Osteoblast (primary cell): ENCODE data around the gene SRPRB. TPM values are rescaled to one million over a fixed set of nuclear protein-coding genes. Genes with fewer than 3 reads are reported as not detected.

Experiments
- DNase-seq: peaks from one replicate; pipeline ENCODE4 v3.0.0; 2011; ENCODE audit warnings: low spot score, mixed read lengths; ENCODE audit not compliant: insufficient read length; ENCODE audit errors: missing footprints
- H2AFZ ChIP-seq: 2 replicates; pipeline ENCODE4 v1.6.0; 2011; ENCODE audit warnings: mild to moderate bottlenecking, low read length
- H3K27ac ChIP-seq: 2 replicates; pipeline ENCODE4 v1.5.1; 2011; ENCODE audit warnings: mild to moderate bottlenecking, low read depth, low read length, moderate library complexity
- H3K27me3 ChIP-seq: 2 replicates; pipeline ENCODE4 v1.6.0; 2012; ENCODE audit warnings: mild to moderate bottlenecking, control low read depth, inconsistent platforms, low read length, moderate library complexity; ENCODE audit not compliant: insufficient read depth
- H3K36me3 ChIP-seq: 2 replicates; pipeline ENCODE4 v1.5.1; 2011; ENCODE audit warnings: mild to moderate bottlenecking, low read length, control low read depth, moderate library complexity; ENCODE audit not compliant: insufficient read depth
- H3K4me1 ChIP-seq: 2 replicates; pipeline ENCODE4 v1.5.1; 2011; ENCODE audit warnings: mild to moderate bottlenecking, low read length, control low read depth, moderate library complexity; ENCODE audit not compliant: insufficient read depth
- H3K4me2 ChIP-seq: 2 replicates; pipeline ENCODE4 v1.6.0; 2011; ENCODE audit warnings: mild to moderate bottlenecking, low read length; ENCODE audit not compliant: insufficient read depth
- H3K4me3 ChIP-seq: fragments of 200-600 bp; sonication (generic); 3 replicates; pipeline ENCODE4 v1.5.1; 2012; ENCODE audit warnings: mild to moderate bottlenecking, low read length, inconsistent platforms; ENCODE audit not compliant: insufficient read depth
- H3K79me2 ChIP-seq: 2 replicates; pipeline ENCODE4 v1.6.0; 2012; ENCODE audit warnings: mild to moderate bottlenecking, low read length, control low read depth, inconsistent platforms; ENCODE audit not compliant: insufficient read depth
- H3K9me3 ChIP-seq: 2 replicates; pipeline ENCODE4 v1.5.1; 2011; ENCODE audit warnings: low read depth, low read length, control low read depth
- H4K20me1 ChIP-seq: 2 replicates; pipeline ENCODE4 v1.6.0; 2012; ENCODE audit warnings: mild to moderate bottlenecking, low read length, control low read depth; ENCODE audit not compliant: insufficient read depth
- CTCF ChIP-seq: IDR thresholded peaks from 2 replicates; pipeline ENCODE4 v1.5.1; 2011; ENCODE audit warnings: mild to moderate bottlenecking, low read depth, low read length, moderate library complexity; ENCODE audit errors: extremely low read depth
- total RNA-seq: library from RNA; depleted of rRNA; stranded (reverse); fragments of >200 nt; gene quantifications from 2 replicates; pipeline ENCODE4 v1.2.3, GENCODE V29; 2012

SRPRB gene
- total RNA-seq, 1 donor = 80.3 TPM

GRCh38 chr3:133865136-133865855, 59.7 kb downstream of the SRPRB start:
- Histone ChIP-seq H3K4me3 (no peak overlapping the region), H3K4me2 (no peak overlapping the region), H2AFZ (no peak overlapping the region), H3K27me3 (peaks cover 10% of the 10 kb centered on the region), H3K27ac (no peak overlapping the region), H3K9me3 (no peaks in the 10 kb centered on the region), H3K36me3 (no peaks in the 10 kb centered on the region), H3K4me1 (no peaks in the 10 kb centered on the region), H3K79me2 (no peaks in the 10 kb centered on the region), H4K20me1 (no peaks in the 10 kb centered on the region)
- no peak for TF ChIP-seq CTCF
- no peak for DNase-seq

DNA sequence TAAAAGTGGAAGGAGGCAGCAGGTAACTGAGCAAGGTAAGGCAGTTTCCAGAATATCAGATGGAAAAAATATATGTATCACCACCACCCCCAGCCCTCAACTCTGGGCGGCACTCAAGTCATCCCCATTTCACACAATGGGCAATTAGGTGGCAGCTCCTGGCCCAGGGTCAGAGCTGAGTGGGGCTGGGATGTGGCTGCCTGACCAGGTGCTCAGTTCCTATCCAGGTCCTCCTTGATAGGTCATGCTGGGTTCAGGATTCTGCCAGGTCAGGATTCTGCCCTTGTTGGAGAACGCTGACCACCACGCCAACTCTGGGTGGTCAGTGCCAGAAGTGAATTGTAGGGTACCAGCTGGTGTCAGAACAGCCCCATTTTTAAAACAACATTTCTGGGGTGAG, 60.5 kb downstream of the SRPRB start:
- H3K79me2 ChIP-seq = no peaks in the 10 kb centered on the region
- no peak for TF ChIP-seq CTCF
- H3K4me2 ChIP-seq = no peak overlapping the region
- H3K4me3 ChIP-seq = no peak overlapping the region
- no peak overlapping the region for H2AFZ ChIP-seq
- H3K4me1 ChIP-seq = no peaks in the 10 kb centered on the region
- no peak for DNase-seq
- no peak overlapping the region for H3K27ac ChIP-seq
- H3K9me3 ChIP-seq = no peaks in the 10 kb centered on the region
- no peaks in the 10 kb centered on the region for H4K20me1 ChIP-seq
- peaks cover 10% of the 10 kb centered on the region for H3K27me3 ChIP-seq
- H3K36me3 ChIP-seq = no peaks in the 10 kb centered on the region

GRCh38 chr3:133868186-133868585, 62.6 kb downstream of the SRPRB start:
- no peak for DNase-seq
- H3K27ac ChIP-seq = no peak overlapping the region
- H4K20me1 ChIP-seq = no peaks in the 10 kb centered on the region
- no peak overlapping the region for H2AFZ ChIP-seq
- no peak for TF ChIP-seq CTCF
- H3K36me3 ChIP-seq = no peaks in the 10 kb centered on the region
- H3K4me1 ChIP-seq = no peaks in the 10 kb centered on the region
- no peaks in the 10 kb centered on the region for H3K9me3 ChIP-seq
- H3K4me3 ChIP-seq = no peak overlapping the region
- H3K27me3 ChIP-seq = peaks cover 13% of the 10 kb centered on the region
- H3K4me2 ChIP-seq = no peak overlapping the region
- no peaks in the 10 kb centered on the region for H3K79me2 ChIP-seq

GRCh38 chr3:133868758-133869475, 63.3 kb downstream of the SRPRB start:
- no peak for TF ChIP-seq CTCF

More at GRCh38 chr3:133868758-133869475, 63.3 kb downstream of the SRPRB start:
- H4K20me1 ChIP-seq = no peaks in the 10 kb centered on the region
- H3K36me3 ChIP-seq = no peaks in the 10 kb centered on the region
- H2AFZ ChIP-seq = no peak overlapping the region
- no peak overlapping the region for H3K4me3 ChIP-seq
- H3K27ac ChIP-seq = no peak overlapping the region
- no peaks in the 10 kb centered on the region for H3K9me3 ChIP-seq
- DNase-seq = no peak
- no peaks in the 10 kb centered on the region for H3K79me2 ChIP-seq
- H3K4me1 ChIP-seq = no peaks in the 10 kb centered on the region
- peaks cover 13% of the 10 kb centered on the region for H3K27me3 ChIP-seq
- no peak overlapping the region for H3K4me2 ChIP-seq
